Vagina (tissue), 2 donors: ENCODE measurements around the gene IPO5. TPM values are rescaled to one million over a fixed set of nuclear protein-coding genes. Genes with fewer than 3 reads are reported as not detected.
"Not testable (repeated sequence)": the region's sequence is repeated elsewhere in the genome, so short reads cannot be mapped to it uniquely, and the experiment has no call there.

Source experiments
- DNase-seq, 2 donors: peaks; one replicate each; pipeline ENCODE4 v3.0.0-alpha.2; 2017; ENCODE audit errors: extremely low spot score in 2 of 2
- H3K27ac ChIP-seq: fragments of 200-600 bp; sonication (generic); one replicate; pipeline ENCODE4 v1.5.1; 2019
- H3K27me3 ChIP-seq: fragments of 200-600 bp; sonication (generic); one replicate; pipeline ENCODE4 v1.5.1; 2019
- H3K36me3 ChIP-seq, 2 donors: fragments of 200-600 bp; sonication (generic); one replicate each; pipeline ENCODE4 v1.5.1; 2017 to 2019
- H3K4me1 ChIP-seq: fragments of 200-600 bp; sonication (generic); one replicate; pipeline ENCODE4 v1.5.1; 2019
- H3K4me3 ChIP-seq, 2 donors: fragments of 200-600 bp; sonication (generic); 1 replicate in 1 of 2; 2 replicates in 1 of 2; pipeline ENCODE4 v1.5.1; 2016 to 2019
- H3K9me3 ChIP-seq: fragments of 200-600 bp; sonication (generic); one replicate; pipeline ENCODE4 v1.5.1; 2019
- CTCF ChIP-seq, 3 experiments: fragments of 450-650 bp in 2 of 3; fragments of 200-600 bp in 1 of 3; sonication (generic) in 1 of 3; IDR thresholded peaks; one replicate each; pipeline ENCODE4 v1.5.1; 2017 to 2019; ENCODE audit warnings: antibody characterized with exemption in 3 of 3, mild to moderate bottlenecking in 2 of 3, moderate library complexity in 2 of 3
- POLR2A ChIP-seq, 2 donors: fragments of 450-650 bp; IDR thresholded peaks; one replicate each; pipeline ENCODE4 v1.6.1; 2017; ENCODE audit warnings: antibody characterized with exemption in 2 of 2, mild to moderate bottlenecking in 2 of 2, moderate library complexity in 2 of 2
- POLR2AphosphoS5 ChIP-seq, 2 donors: sonication (generic); formaldehyde crosslinking; IDR thresholded peaks; one replicate each; pipeline ENCODE4 v1.9.0; 2017; ENCODE audit warnings: antibody characterized with exemption in 2 of 2, mild to moderate bottlenecking in 2 of 2, low read depth in 1 of 2; ENCODE audit not compliant: insufficient read depth in 1 of 2
- intact Hi-C: fragments of 100-400 bp; cut with DNase I; formaldehyde crosslinking; loops from one replicate; pipeline ENCODE4 v1.15.1; 2023
- total RNA-seq: library from RNA; depleted of rRNA; stranded (reverse); fragments of >200 nt; gene quantifications from one replicate; pipeline ENCODE4 v1.2.3, GENCODE V29; 2016

The IPO5 gene
- total RNA-seq, 1 donor from 2014 or later: 79.1 TPM

- TF ChIP-seq POLR2A (IDR thresholded peaks at IDR 0.05): no peak
- TF ChIP-seq POLR2AphosphoS5 (IDR thresholded peaks at IDR 0.05; ENCODE audit: insufficient read depth in 1 of 2, low read depth in 1 of 2): no peak
- no peak for TF ChIP-seq CTCF (IDR thresholded peaks at IDR 0.05)
- Histone ChIP-seq H3K36me3 (no peaks in the 10 kb centered on the region), H3K27me3 (no peaks in the 10 kb centered on the region), H3K4me1 (no peaks in the 10 kb centered on the region), H3K9me3 (no peaks in the 10 kb centered on the region), H3K4me3 (no peak overlapping the region), H3K27ac (no peak overlapping the region)
- intact Hi-C loops: no loop called here
- DNase-seq: no peak
Measured at GRCh38 chr13:97946951-97947588, 6.4 kb upstream of the IPO5 start.

- H3K4me1 ChIP-seq: no peaks in the 10 kb centered on the region
- H3K36me3 ChIP-seq: no peaks in the 10 kb centered on the region
- intact Hi-C loops: no loop called here
- H3K4me3 ChIP-seq: no peak overlapping the region
- H3K27ac ChIP-seq: no peak overlapping the region
- TF ChIP-seq POLR2AphosphoS5 (IDR thresholded peaks at IDR 0.05; ENCODE audit: insufficient read depth in 1 of 2, low read depth in 1 of 2) (no peak), CTCF (IDR thresholded peaks at IDR 0.05) (no peak), POLR2A (IDR thresholded peaks at IDR 0.05) (no peak)
- no peaks in the 10 kb centered on the region for H3K27me3 ChIP-seq
- no peaks in the 10 kb centered on the region for H3K9me3 ChIP-seq
- no peak for DNase-seq
Measured at GRCh38 chr13:97948041-97948440, 5.4 kb upstream of the IPO5 start.

- H3K4me3 ChIP-seq, H3K9me3 ChIP-seq, DNase-seq, intact Hi-C loops, H3K4me1 ChIP-seq, H3K27ac ChIP-seq, H3K27me3 ChIP-seq, H3K36me3 ChIP-seq: not testable (repeated sequence)
Measured at GRCh38 chr13:97949316-97949715, 4.2 kb upstream of the IPO5 start.

GRCh38 chr13:97951376-97951775 is 2.1 kb upstream of the IPO5 start:
- intact Hi-C loops: no loop called here
- Histone ChIP-seq H3K27ac (no peak overlapping the region), H3K4me3 (no peak overlapping the region), H3K9me3 (no peaks in the 10 kb centered on the region), H3K36me3 (no peaks in the 10 kb centered on the region), H3K4me1 (no peaks in the 10 kb centered on the region), H3K27me3 (no peaks in the 10 kb centered on the region)
- TF ChIP-seq POLR2AphosphoS5 (IDR thresholded peaks at IDR 0.05; ENCODE audit: insufficient read depth in 1 of 2, low read depth in 1 of 2): no peak
- no peak for TF ChIP-seq CTCF (IDR thresholded peaks at IDR 0.05)
- no peak for TF ChIP-seq POLR2A (IDR thresholded peaks at IDR 0.05)
- DNase-seq: no peak

- H3K4me3 ChIP-seq, DNase-seq, intact Hi-C loops, H3K36me3 ChIP-seq, H3K4me1 ChIP-seq, H3K9me3 ChIP-seq, H3K27ac ChIP-seq, H3K27me3 ChIP-seq: not testable (repeated sequence)
Measured at GRCh38 chr13:97952831-97953230, 644 bp upstream of the IPO5 start.

GRCh38 chr13:97961340-97961739 is 7.9 kb downstream of the IPO5 start:
- Histone ChIP-seq H3K27ac (no peak overlapping the region), H3K9me3 (no peaks in the 10 kb centered on the region), H3K36me3 (no peaks in the 10 kb centered on the region), H3K4me1 (no peaks in the 10 kb centered on the region), H3K27me3 (no peaks in the 10 kb centered on the region), H3K4me3 (no peak overlapping the region)
- intact Hi-C loops: no loop called here
- DNase-seq: no peak
- no peak for TF ChIP-seq POLR2A (IDR thresholded peaks at IDR 0.05)
- no peak for TF ChIP-seq POLR2AphosphoS5 (IDR thresholded peaks at IDR 0.05; ENCODE audit: insufficient read depth in 1 of 2, low read depth in 1 of 2)
- TF ChIP-seq CTCF (IDR thresholded peaks at IDR 0.05): no peak
